Mucosa of descending colon (tissue), 3 donors: ENCODE data around the gene ACOT13. TPM values are rescaled to one million over a fixed set of nuclear protein-coding genes. Genes with fewer than 3 reads are reported as not detected.
"Not testable (repeated sequence)": the region's sequence is repeated elsewhere in the genome, so short reads cannot be mapped to it uniquely, and the experiment has no call there.

Experiments
- ATAC-seq: fragments of 200-7000 bp; cut with Tn5 transposase; one replicate; pipeline ENCODE4 v1.9.1; 2020; ENCODE audit warnings: mild to moderate bottlenecking, moderate library complexity
- DNase-seq, 3 donors: peaks; one replicate each; pipeline ENCODE4 v3.0.0-alpha.2; 2020
- H3K36me3 ChIP-seq: fragments of 200-600 bp; one replicate; pipeline ENCODE4 v1.8.0; 2021; ENCODE audit warnings: low read depth, mild to moderate bottlenecking
- H3K4me1 ChIP-seq: fragments of 200-600 bp; one replicate; pipeline ENCODE4 v1.8.0; 2021; ENCODE audit warnings: low read depth, mild to moderate bottlenecking
- H3K4me3 ChIP-seq: fragments of 200-600 bp; one replicate; pipeline ENCODE4 v1.8.0; 2021; ENCODE audit warnings: mild to moderate bottlenecking
- H3K9me3 ChIP-seq: fragments of 200-600 bp; one replicate; pipeline ENCODE4 v1.8.0; 2021; ENCODE audit warnings: mild to moderate bottlenecking
- CTCF ChIP-seq: fragments of 200-600 bp; IDR thresholded peaks from one replicate; pipeline ENCODE4 v1.8.0; 2022; ENCODE audit warnings: antibody characterized with exemption, mild to moderate bottlenecking
- intact Hi-C, 2 donors: fragments of 100-400 bp; cut with DNase I in 1 of 2; cut with micrococcal nuclease in 1 of 2; formaldehyde crosslinking; loops; one replicate each; pipeline versions ENCODE4 v1.11.0 to v1.11.1; 2022; cut with DNase I, micrococcal nuclease
- total RNA-seq, 3 donors: library from RNA; stranded (reverse); fragmentation: NEBNext Ultra II Directional in 2 of 3; extraction: Animal tissue kit (Norgen Biotek cat#: 25700) in 2 of 3; gene quantifications; one replicate each; pipeline versions ENCODE4 v1.2.1 to v1.2.4, GENCODE V29; 2021 to 2023
- donor health status: DM: no; HTN: no; CAD: no; lungs with moderate emphysema.
- donor health status: DM: no; HTN: no; CAD: no.
- donor health status: DM: no; HTN: yes; CAD: no.

Gene ACOT13
- total RNA-seq, 3 donors from 2014 or later, result 28.2 to 57.0 (median 35.3) TPM

DNA sequence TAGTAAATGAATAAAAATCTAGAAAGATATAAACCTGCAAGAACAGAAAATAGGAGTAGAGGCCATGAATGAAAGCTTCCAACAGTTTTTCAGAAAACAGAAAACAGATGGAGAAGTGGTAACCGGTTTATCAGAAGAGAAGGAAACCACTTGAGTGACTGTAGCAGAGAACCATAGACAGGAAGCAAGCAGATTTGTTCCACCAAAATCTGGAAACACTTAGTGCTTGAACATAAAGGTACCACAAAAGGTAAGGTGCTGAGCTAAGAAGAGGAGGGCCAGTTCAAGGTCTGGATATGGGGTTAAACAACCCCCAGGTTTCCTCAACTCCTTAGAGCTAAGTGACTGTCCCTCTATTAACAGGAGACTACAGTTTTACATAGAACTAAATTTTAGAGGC lies 11.7 kb upstream of the ACOT13 start:
- ATAC-seq (no peak), DNase-seq (no peak)
- Histone ChIP-seq H3K36me3 (peaks cover 4% of the 10 kb centered on the region), H3K4me1 (peaks cover 18% of the 10 kb centered on the region), H3K4me3 (no peak overlapping the region), H3K9me3 (no peaks in the 10 kb centered on the region)
- no peak for TF ChIP-seq CTCF
- intact Hi-C loops, result no loop called here

DNA sequence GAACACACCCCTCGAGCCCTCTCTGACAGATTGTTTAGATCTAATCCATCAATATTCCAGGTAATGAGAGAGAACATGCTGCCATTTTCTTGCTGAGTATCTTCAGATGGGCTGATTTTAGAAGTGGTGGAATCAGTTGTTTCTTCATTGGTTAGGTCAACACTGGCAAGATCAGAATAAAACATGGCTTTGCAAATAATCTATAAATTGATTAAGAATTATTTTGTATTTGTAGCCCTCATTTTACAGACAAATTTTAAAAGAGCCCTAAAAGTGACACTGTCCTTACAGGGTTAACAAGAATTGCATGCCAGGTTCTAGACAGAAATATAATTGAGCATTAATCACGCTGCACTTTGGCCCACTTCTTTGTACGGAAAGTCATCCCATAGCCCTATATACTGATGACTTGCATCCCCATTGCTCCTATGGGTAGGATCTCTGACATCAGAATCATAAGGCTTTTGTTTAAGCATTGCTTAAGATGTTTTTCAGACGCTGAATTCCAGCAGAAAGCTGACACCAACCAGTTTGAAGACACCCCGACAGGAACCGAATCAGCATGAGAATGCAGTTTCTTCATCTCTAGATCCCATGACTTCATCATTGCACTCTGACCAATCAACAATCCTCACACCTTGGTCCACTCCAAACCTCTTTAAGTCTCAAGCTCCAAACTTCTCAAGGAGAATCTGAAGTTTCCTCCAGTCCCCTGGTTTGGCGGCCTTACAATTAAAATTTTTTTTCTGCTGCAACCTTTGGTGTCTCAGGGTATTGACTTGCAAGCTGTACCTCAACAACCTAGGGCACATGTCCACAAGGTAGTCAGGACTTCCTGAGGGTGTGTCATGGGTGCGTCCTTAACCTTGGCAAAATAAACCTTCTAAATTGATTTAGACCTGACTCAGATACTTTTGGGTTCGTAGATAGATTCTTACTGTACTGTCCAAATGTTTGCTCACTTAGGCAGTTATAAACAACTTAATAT lies 8.0 kb upstream of the ACOT13 start:
- intact Hi-C loops, result no loop called here
- ATAC-seq, result peak; percentile 81
- no peaks in the 10 kb centered on the region for H3K9me3 ChIP-seq
- no peaks in the 10 kb centered on the region for H3K36me3 ChIP-seq
- no peak for TF ChIP-seq CTCF
- no peak overlapping the region for H3K4me3 ChIP-seq
- DNase-seq, result peak in 1 of 3 donors; percentile 81
- H3K4me1 ChIP-seq, result peaks cover 37% of the 10 kb centered on the region

DNA sequence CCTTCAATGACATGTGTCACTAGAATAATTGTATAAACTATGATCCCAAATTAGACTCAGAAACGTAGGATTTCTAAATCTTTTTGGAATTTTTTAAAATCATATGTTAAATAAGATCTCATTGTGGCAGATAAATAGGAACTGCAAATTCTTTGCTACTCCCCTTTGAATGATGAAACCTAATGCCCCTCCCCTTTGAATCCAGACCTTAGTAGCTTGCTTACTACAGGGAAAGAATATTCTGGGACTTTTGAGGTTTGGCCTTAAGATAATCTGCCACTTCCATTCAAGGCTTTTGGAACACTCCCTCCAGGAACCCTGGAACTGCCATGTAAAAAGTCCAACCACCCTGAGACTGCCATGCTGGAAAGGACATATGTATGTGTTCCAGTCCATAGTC lies 7.3 kb upstream of the ACOT13 start:
- no peaks in the 10 kb centered on the region for H3K9me3 ChIP-seq
- ATAC-seq, result no peak
- no peaks in the 10 kb centered on the region for H3K36me3 ChIP-seq
- intact Hi-C loops, result no loop called here
- no peak for TF ChIP-seq CTCF
- no peak for DNase-seq
- no peak overlapping the region for H3K4me3 ChIP-seq
- peaks cover 37% of the 10 kb centered on the region for H3K4me1 ChIP-seq

- peaks cover 36% of the 10 kb centered on the region for H3K4me1 ChIP-seq
- H3K9me3 ChIP-seq, result no peaks in the 10 kb centered on the region
- DNase-seq (no peak), ATAC-seq (peak; percentile 10)
- no peaks in the 10 kb centered on the region for H3K36me3 ChIP-seq
- no peak for TF ChIP-seq CTCF
- H3K4me3 ChIP-seq, result no peak overlapping the region
- intact Hi-C loops, result loop anchor here in 1 of 2 donors (10.0 kb wide), 1 partner anchor 115 kb away; the partner anchor contains the start of gene GMNN
Observed at GRCh38 chr6:24660105-24660504, 6.8 kb upstream of the ACOT13 start.

DNA sequence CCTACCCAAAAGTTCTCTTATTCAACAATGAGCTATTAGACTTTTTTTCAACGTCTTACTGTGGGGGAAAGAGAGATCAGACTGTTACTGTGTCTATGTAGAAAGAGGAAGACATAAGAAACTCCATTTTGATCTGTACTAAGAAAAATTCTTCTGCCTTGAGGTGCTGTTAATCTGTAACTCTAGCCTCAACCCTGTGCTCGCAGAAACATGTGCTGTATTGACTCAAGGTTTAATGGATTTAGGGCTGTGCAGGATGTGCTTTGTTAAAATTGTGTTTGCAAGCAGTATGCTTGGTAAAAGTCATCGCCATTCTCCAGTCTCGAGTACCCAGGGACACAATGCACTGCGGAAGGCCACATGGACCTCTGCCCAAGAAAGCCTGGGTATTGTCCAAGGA lies 5.1 kb upstream of the ACOT13 start:
- H3K4me3 ChIP-seq, ATAC-seq, H3K9me3 ChIP-seq, H3K36me3 ChIP-seq: not testable (repeated sequence)
- peak in 1 of 3 donors; percentile 41 for DNase-seq
- intact Hi-C loops, result loop anchor here in 1 of 2 donors (10.0 kb wide), 1 partner anchor 113 kb away; the partner anchor contains the start of gene GMNN
- H3K4me1 ChIP-seq, result peaks cover 40% of the 10 kb centered on the region

- ATAC-seq, result no peak
- intact Hi-C loops, result loop anchor here in 1 of 2 donors (10.0 kb wide), 1 partner anchor 113 kb away; the partner anchor contains the start of gene GMNN
- peaks cover 40% of the 10 kb centered on the region for H3K4me1 ChIP-seq
- no peak overlapping the region for H3K4me3 ChIP-seq
- H3K9me3 ChIP-seq, result no peaks in the 10 kb centered on the region
- DNase-seq, result peak in 1 of 3 donors; percentile 69
- no peak for TF ChIP-seq CTCF
- no peaks in the 10 kb centered on the region for H3K36me3 ChIP-seq
Observed at GRCh38 chr6:24662236-24662635, 4.6 kb upstream of the ACOT13 start.
